Dermis lymphatic vessel endothelial cell (primary cell): ENCODE results near the gene ABHD17B. TPM values are rescaled to one million over a fixed set of nuclear protein-coding genes. Genes with fewer than 3 reads are reported as not detected.

Experiments used
- total RNA-seq: library from RNA; depleted of rRNA; stranded (reverse); fragments of >200 nt; gene quantifications from 2 replicates; pipeline ENCODE4 v1.2.1, GENCODE V29; 2014

ABHD17B gene
- 129 and 130 TPM in 2 replicates for total RNA-seq

GRCh38 chr9:71911061-71911907, at the start of gene ABHD17B, which contains the start of gene C9orf85:
Gene ABHD17B (minus strand): TSS chr9:71911193. CDS start chr9:71875080, 36,113 bp downstream.
Gene C9orf85 (plus strand): TSS chr9:71911639. CDS start chr9:71911735, 96 bp downstream.

Other genes with a start within 250 kb of the ABHD17B start
- 422 and 569 TPM in 2 replicates for gene CEMIP2, start 142.7 kb downstream of the ABHD17B start, total RNA-seq
- gene C9orf85, start 446 bp upstream of the ABHD17B start, total RNA-seq = 16.7 and 21.9 TPM in 2 replicates
- not detected in 2 replicates for gene C9orf57, start 149.4 kb upstream of the ABHD17B start, total RNA-seq
- 0.11 TPM in 1 of 2 replicates, not detected in the other for gene GDA, start 238.2 kb upstream of the ABHD17B start, total RNA-seq